ENCODE measurements around the gene PLCXD1. TPM values are rescaled to one million over a fixed set of nuclear protein-coding genes. Genes with fewer than 3 reads are reported as not detected.

The PLCXD1 gene
- total RNA-seq, 1 donor, result 3.3 TPM

DNA sequence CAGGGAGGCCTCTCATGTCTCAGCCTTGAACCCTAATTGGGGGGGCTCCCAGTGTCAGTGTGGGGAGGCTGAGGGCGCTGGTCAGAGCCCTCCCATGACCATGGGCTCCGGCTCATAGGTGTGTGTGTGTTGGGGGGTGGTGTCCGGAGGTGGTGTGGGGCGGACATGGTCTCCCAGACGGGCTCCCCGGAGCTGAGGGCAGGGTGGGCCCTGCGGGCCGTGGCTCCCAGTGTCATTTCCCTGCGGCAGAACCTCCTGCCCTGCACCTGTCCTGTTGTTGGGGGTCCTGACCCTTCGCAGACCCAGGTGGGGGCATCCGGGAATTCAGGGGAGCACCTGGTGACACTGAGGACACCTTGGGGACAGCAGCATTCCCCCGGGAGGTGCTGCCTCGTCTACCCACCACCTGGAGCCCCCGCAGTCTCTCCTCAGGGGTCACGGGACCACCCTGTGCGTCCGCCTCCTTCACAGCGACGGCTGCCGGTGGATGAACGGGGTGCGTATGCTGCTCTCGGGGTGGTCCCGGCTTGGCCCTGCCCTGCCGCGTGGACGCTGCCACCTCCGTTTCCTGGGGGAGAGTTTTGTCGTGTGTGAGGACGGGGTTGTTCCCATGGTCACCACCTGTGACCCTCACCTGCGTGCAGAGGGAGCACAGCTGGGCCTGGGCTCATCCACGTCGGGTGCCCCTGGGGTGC lies 51.9 kb downstream of the PLCXD1 start:
- Histone ChIP-seq H3K79me2 (ENCODE audit: insufficient read depth, low read length) (no peaks in the 10 kb centered on the region), H3K4me1 (ENCODE audit: insufficient read depth, low read length) (no peaks in the 10 kb centered on the region), H3K27me3 (ENCODE audit: insufficient read depth, low read length) (no peaks in the 10 kb centered on the region), H3K4me3 (ENCODE audit: insufficient read depth, low read length) (no peak overlapping the region), H3K27ac (ENCODE audit: low read depth, low read length) (no peak overlapping the region), H4K20me1 (ENCODE audit: insufficient read depth, low read length) (no peaks in the 10 kb centered on the region), H3K9me3 (ENCODE audit: low read depth, low read length) (no peaks in the 10 kb centered on the region), H2AFZ (ENCODE audit: low read length) (no peak overlapping the region), H3K36me3 (ENCODE audit: insufficient read depth, low read length) (no peaks in the 10 kb centered on the region), H3K4me2 (ENCODE audit: insufficient read depth, low read length) (no peak overlapping the region)
- TF ChIP-seq, protein P1, sequence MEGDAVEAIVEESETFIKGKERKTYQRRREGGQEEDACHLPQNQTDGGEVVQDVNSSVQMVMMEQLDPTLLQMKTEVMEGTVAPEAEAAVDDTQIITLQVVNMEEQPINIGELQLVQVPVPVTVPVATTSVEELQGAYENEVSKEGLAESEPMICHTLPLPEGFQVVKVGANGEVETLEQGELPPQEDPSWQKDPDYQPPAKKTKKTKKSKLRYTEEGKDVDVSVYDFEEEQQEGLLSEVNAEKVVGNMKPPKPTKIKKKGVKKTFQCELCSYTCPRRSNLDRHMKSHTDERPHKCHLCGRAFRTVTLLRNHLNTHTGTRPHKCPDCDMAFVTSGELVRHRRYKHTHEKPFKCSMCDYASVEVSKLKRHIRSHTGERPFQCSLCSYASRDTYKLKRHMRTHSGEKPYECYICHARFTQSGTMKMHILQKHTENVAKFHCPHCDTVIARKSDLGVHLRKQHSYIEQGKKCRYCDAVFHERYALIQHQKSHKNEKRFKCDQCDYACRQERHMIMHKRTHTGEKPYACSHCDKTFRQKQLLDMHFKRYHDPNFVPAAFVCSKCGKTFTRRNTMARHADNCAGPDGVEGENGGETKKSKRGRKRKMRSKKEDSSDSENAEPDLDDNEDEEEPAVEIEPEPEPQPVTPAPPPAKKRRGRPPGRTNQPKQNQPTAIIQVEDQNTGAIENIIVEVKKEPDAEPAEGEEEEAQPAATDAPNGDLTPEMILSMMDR (IDR thresholded peaks at IDR 0.05; ENCODE audit: extremely low read depth, low read depth, low read length), result no peak
- no peak for DNase-seq (ENCODE audit: insufficient read length, low spot score, missing footprints)

DNA sequence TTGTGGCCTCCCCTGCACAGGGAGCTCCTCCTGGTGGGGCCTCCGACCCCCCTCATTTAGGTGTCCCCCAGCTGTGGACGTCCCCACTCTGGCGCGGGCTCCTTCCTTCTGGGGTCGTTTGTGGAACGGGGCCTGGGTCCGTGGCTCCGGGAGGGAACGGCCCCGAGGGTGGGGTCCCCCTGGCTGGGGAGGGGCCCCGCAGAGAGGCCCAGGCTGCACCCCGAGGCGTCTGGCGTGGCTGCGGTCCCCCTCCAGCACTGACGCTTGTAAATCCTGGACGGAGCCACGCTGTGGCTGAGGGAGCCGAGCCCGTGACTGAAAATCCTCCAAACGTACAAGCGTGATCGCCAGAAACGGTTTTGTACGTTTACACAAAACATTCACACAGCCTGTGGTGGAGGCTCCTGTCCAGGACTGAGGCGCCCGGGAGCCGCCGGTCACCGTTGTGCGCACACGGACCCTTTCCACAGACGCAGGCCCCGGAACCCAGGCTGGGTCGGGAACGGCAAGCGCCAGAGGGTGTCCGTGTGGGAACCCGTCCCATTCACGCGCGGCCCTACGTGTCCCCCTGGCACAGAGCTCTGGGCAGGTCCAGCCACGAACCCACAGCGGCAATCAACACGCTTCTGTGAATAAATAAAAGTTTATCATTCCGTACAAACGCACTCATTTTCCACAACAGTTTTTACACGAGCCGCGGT lies 52.6 kb downstream of the PLCXD1 start:
- DNase-seq (ENCODE audit: insufficient read length, low spot score, missing footprints), result no peak
- H2AFZ ChIP-seq (ENCODE audit: low read length), result no peak overlapping the region
- no peaks in the 10 kb centered on the region for H3K36me3 ChIP-seq (ENCODE audit: insufficient read depth, low read length)
- no peaks in the 10 kb centered on the region for H3K4me1 ChIP-seq (ENCODE audit: insufficient read depth, low read length)
- TF ChIP-seq, protein P1 (IDR thresholded peaks at IDR 0.05; ENCODE audit: extremely low read depth, low read depth, low read length), result no peak
- H3K4me3 ChIP-seq (ENCODE audit: insufficient read depth, low read length), result no peak overlapping the region
- no peaks in the 10 kb centered on the region for H4K20me1 ChIP-seq (ENCODE audit: insufficient read depth, low read length)
- no peak overlapping the region for H3K27ac ChIP-seq (ENCODE audit: low read depth, low read length)
- H3K9me3 ChIP-seq (ENCODE audit: low read depth, low read length), result no peaks in the 10 kb centered on the region
- no peaks in the 10 kb centered on the region for H3K79me2 ChIP-seq (ENCODE audit: insufficient read depth, low read length)
- no peaks in the 10 kb centered on the region for H3K27me3 ChIP-seq (ENCODE audit: insufficient read depth, low read length)
- H3K4me2 ChIP-seq (ENCODE audit: insufficient read depth, low read length), result no peak overlapping the region

DNA sequence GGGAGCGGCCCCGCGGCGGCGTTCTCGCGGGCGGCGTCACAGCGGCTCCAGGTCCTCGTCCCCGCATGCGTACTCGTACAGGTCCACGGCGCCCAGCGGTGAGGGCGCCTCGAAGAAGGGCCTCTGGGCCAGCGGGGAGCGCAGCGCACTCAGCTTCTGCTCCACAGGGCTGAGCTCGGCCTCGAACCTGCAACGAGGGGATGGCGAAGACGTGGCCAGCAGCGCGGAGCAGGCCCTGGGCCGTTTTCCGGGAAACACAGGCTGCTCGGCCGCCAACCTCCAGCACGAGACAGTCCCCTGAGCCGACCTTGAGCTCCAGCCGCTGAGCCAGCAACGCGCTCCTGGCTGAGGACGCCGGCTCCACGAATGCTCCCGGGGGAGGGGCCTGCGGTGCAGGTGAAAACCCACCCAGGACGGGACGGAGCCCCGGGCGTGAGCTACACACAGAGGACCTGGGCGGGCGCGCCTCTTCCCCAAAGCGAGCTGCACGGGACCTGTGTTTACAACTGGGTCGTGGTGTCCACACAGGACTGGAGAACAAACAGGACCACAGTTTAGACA lies 53.2 kb downstream of the PLCXD1 start:
- Histone ChIP-seq H3K4me3 (ENCODE audit: insufficient read depth, low read length) (no peak overlapping the region), H3K4me2 (ENCODE audit: insufficient read depth, low read length) (no peak overlapping the region), H2AFZ (ENCODE audit: low read length) (no peak overlapping the region), H3K36me3 (ENCODE audit: insufficient read depth, low read length) (no peaks in the 10 kb centered on the region), H4K20me1 (ENCODE audit: insufficient read depth, low read length) (no peaks in the 10 kb centered on the region), H3K4me1 (ENCODE audit: insufficient read depth, low read length) (no peaks in the 10 kb centered on the region), H3K9me3 (ENCODE audit: low read depth, low read length) (no peaks in the 10 kb centered on the region), H3K27ac (ENCODE audit: low read depth, low read length) (no peak overlapping the region), H3K79me2 (ENCODE audit: insufficient read depth, low read length) (no peaks in the 10 kb centered on the region), H3K27me3 (ENCODE audit: insufficient read depth, low read length) (no peaks in the 10 kb centered on the region)
- TF ChIP-seq, protein P1 (IDR thresholded peaks at IDR 0.05; ENCODE audit: extremely low read depth, low read depth, low read length), result no peak
- DNase-seq (ENCODE audit: insufficient read length, low spot score, missing footprints), result no peak
